ENCODE measurements around the gene SNRK.

SNRK gene

GRCh38 chr3:43268636-43269035, 17.7 kb upstream of the SNRK start:
- H3K27me3 ChIP-seq (ENCODE audit: low read depth, low read length) = no peaks in the 10 kb centered on the region
- no peak for TF ChIP-seq EZH2phosphoT487 (IDR thresholded peaks at IDR 0.05; ENCODE audit: low read depth)
- TF ChIP-seq CTCF (IDR thresholded peaks at IDR 0.05; ENCODE audit: low read depth, low read length) = no peak
- no peak overlapping the region for H3K27ac ChIP-seq (ENCODE audit: low read length)
- no peak overlapping the region for H3K4me2 ChIP-seq (ENCODE audit: low read length)
- no peaks in the 10 kb centered on the region for H4K20me1 ChIP-seq (ENCODE audit: insufficient read depth, low read length)
- no peak overlapping the region for H3K4me3 ChIP-seq (ENCODE audit: low read length)
- no peaks in the 10 kb centered on the region for H3K36me3 ChIP-seq (replicated peaks; ENCODE audit: low read depth, low read length)
- H3K4me1 ChIP-seq (ENCODE audit: low read length) = no peaks in the 10 kb centered on the region
- H3K9ac ChIP-seq (ENCODE audit: low read length) = no peak overlapping the region
- no peak overlapping the region for H2AFZ ChIP-seq (ENCODE audit: low read depth, low read length)
- H3K9me3 ChIP-seq (ENCODE audit: insufficient read depth, low read length) = no peaks in the 10 kb centered on the region
- H3K79me2 ChIP-seq (ENCODE audit: low read length) = no peaks in the 10 kb centered on the region

GRCh38 chr3:43270078-43270477, 16.3 kb upstream of the SNRK start:
- Histone ChIP-seq H4K20me1 (ENCODE audit: insufficient read depth, low read length) (no peaks in the 10 kb centered on the region), H3K36me3 (replicated peaks; ENCODE audit: low read depth, low read length) (no peaks in the 10 kb centered on the region), H2AFZ (ENCODE audit: low read depth, low read length) (no peak overlapping the region), H3K4me2 (ENCODE audit: low read length) (no peak overlapping the region), H3K9me3 (ENCODE audit: insufficient read depth, low read length) (no peaks in the 10 kb centered on the region), H3K27ac (ENCODE audit: low read length) (no peak overlapping the region), H3K9ac (ENCODE audit: low read length) (no peak overlapping the region), H3K4me3 (ENCODE audit: low read length) (no peak overlapping the region), H3K4me1 (ENCODE audit: low read length) (no peaks in the 10 kb centered on the region), H3K79me2 (ENCODE audit: low read length) (no peaks in the 10 kb centered on the region), H3K27me3 (ENCODE audit: low read depth, low read length) (no peaks in the 10 kb centered on the region)
- no peak for TF ChIP-seq CTCF (IDR thresholded peaks at IDR 0.05; ENCODE audit: low read depth, low read length)
- TF ChIP-seq EZH2phosphoT487 (IDR thresholded peaks at IDR 0.05; ENCODE audit: low read depth) = no peak

GRCh38 chr3:43273416-43273815, 12.9 kb upstream of the SNRK start:
- H3K4me3 ChIP-seq (ENCODE audit: low read length) = no peak overlapping the region
- no peaks in the 10 kb centered on the region for H3K36me3 ChIP-seq (replicated peaks; ENCODE audit: low read depth, low read length)
- TF ChIP-seq EZH2phosphoT487 (IDR thresholded peaks at IDR 0.05; ENCODE audit: low read depth) = no peak
- no peak for TF ChIP-seq CTCF (IDR thresholded peaks at IDR 0.05; ENCODE audit: low read depth, low read length)
- no peak overlapping the region for H3K9ac ChIP-seq (ENCODE audit: low read length)
- H3K4me2 ChIP-seq (ENCODE audit: low read length) = no peak overlapping the region
- no peaks in the 10 kb centered on the region for H3K27me3 ChIP-seq (ENCODE audit: low read depth, low read length)
- no peaks in the 10 kb centered on the region for H3K9me3 ChIP-seq (ENCODE audit: insufficient read depth, low read length)
- H3K4me1 ChIP-seq (ENCODE audit: low read length) = no peaks in the 10 kb centered on the region
- no peaks in the 10 kb centered on the region for H4K20me1 ChIP-seq (ENCODE audit: insufficient read depth, low read length)
- no peaks in the 10 kb centered on the region for H3K79me2 ChIP-seq (ENCODE audit: low read length)
- no peak overlapping the region for H2AFZ ChIP-seq (ENCODE audit: low read depth, low read length)
- H3K27ac ChIP-seq (ENCODE audit: low read length) = no peak overlapping the region

- no peaks in the 10 kb centered on the region for H3K36me3 ChIP-seq (replicated peaks; ENCODE audit: low read depth, low read length)
- no peak overlapping the region for H3K27ac ChIP-seq (ENCODE audit: low read length)
- H3K4me3 ChIP-seq (ENCODE audit: low read length) = no peak overlapping the region
- no peaks in the 10 kb centered on the region for H3K9me3 ChIP-seq (ENCODE audit: insufficient read depth, low read length)
- TF ChIP-seq EZH2phosphoT487 (IDR thresholded peaks at IDR 0.05; ENCODE audit: low read depth) (no peak), CTCF (IDR thresholded peaks at IDR 0.05; ENCODE audit: low read depth, low read length) (no peak)
- H3K4me1 ChIP-seq (ENCODE audit: low read length) = peaks cover 7% of the 10 kb centered on the region; the same call in 1 of the 2 replicates
- no peak overlapping the region for H3K4me2 ChIP-seq (ENCODE audit: low read length)
- H2AFZ ChIP-seq (ENCODE audit: low read depth, low read length) = no peak overlapping the region
- H3K79me2 ChIP-seq (ENCODE audit: low read length) = no peaks in the 10 kb centered on the region
- H4K20me1 ChIP-seq (ENCODE audit: insufficient read depth, low read length) = no peaks in the 10 kb centered on the region
- H3K9ac ChIP-seq (ENCODE audit: low read length) = no peak overlapping the region
- H3K27me3 ChIP-seq (ENCODE audit: low read depth, low read length) = no peaks in the 10 kb centered on the region
Measured at GRCh38 chr3:43279082-43279481, 7.3 kb upstream of the SNRK start.

All from OCI-LY3 (cell line).